ENCODE results near the gene SACM1L. TPM values are rescaled to one million over a fixed set of nuclear protein-coding genes. Genes with fewer than 3 reads are reported as not detected.

SACM1L gene
- total and polyA plus RNA-seq, 4 experiments from 2014 or later = 27.6 to 104 (median 67.4) TPM

DNA sequence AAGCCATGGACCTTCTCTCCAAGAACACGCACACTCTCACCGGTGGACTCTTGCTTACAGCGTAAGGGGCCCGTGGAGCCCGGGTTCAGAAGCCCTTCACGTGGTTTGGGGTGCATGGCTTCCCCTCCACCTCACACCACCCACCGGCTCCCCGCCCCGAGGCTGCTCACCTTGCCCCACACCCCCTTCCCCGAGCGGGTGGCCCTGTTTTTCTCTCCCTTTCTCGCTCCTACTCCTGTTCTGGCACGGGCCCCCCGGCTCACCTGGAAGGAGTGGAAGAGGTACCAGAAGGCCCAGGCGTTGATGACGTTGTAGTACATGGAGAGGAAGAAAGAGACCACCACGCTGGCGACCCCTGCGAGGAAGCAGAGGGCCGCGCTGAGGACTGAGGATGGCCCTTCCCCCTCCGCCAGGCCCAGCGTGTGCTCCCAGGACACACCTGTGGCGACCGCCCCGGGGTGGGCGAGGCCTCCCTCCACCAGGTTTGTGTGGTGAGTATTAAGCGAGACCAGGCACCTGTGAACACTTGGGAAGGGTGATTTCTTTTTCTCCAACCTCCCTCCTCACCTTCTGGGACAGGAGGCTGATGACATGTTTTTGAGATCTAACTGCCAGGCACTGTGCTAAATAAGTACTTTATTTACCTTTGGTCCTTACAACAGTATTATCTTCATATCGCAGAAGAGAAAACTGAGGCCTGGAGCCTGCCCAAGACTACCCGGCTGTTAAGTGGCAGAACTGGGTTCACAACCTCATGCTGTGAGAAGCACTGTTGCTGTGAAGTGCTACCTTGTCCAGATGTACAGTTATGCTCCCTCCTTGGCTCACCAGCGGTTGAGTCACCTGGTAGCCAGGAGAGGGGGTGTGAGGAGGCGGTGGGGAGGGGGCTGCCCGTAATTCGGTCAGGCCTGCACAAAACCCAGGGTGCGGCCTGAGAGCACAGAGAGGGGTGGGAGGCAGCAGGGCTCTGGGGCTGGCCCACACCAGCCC is 90.8 kb downstream of the SACM1L start:
- intact Hi-C loops (cut with micrococcal nuclease) = no loop called here
- CTCF ChIA-PET (ENCODE audit: partially characterized antibody) = no interaction called here

DNA sequence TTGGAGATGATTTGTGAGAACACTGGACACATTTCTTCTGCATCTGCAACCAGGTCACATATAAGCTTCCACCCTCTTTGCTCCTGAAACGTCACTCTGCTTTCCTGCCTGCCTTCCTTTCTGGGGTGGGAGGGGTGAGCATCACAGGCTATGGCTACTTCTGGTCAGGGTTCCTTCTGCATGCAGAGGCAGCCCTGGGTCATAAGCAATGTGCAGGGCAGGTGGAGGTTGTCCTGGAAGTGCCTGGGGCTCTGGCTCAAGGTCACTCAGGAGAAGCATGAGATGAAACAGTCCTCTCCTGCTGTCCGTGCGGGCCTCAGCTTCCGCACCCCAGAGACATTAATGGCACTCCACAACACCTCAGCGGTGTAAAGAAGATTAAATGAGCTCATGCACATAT is 92.1 kb downstream of the SACM1L start:
- H3K27ac Mint-ChIP-seq = no peak overlapping the region
- POLR2A ChIA-PET (ENCODE audit: partially characterized antibody) = no interaction called here

More for the DNA sequence above, 90.8 kb downstream of the SACM1L start:
- H3K27me3 ChIP-seq (ENCODE audit: insufficient read depth, low read length) = no peaks in the 10 kb centered on the region
- POLR2A ChIA-PET (ENCODE audit: partially characterized antibody) = no interaction called here
- no peak for DNase-seq
- no peak overlapping the region for H3K4me3 Mint-ChIP-seq
- no peak overlapping the region for H3K27ac ChIP-seq (ENCODE audit: low read depth, low read length)
- H3K27me3 Mint-ChIP-seq = peaks cover 0 to 2% of the 10 kb centered on the region in 2 donors
- H3K9me3 Mint-ChIP-seq = peaks cover 0 to 10% (median 7%) of the 10 kb centered on the region in 8 donors
- H3K36me3 Mint-ChIP-seq = peaks cover 0 to 1% of the 10 kb centered on the region in 2 donors
- H3K36me3 ChIP-seq (ENCODE audit: insufficient read depth, low read length) = no peaks in the 10 kb centered on the region
- no peak overlapping the region for H3K4me3 ChIP-seq (ENCODE audit: low read length in 2 of 2)
- H3K27ac Mint-ChIP-seq = no peak overlapping the region
- H3K9me3 ChIP-seq (ENCODE audit: control insufficient read depth in 1 of 2, low read length in 2 of 2) = no peaks in the 10 kb centered on the region
- no peaks in the 10 kb centered on the region for H3K4me1 ChIP-seq (ENCODE audit: insufficient read depth, low read length)
- no peaks in the 10 kb centered on the region for H3K4me1 Mint-ChIP-seq

DNA sequence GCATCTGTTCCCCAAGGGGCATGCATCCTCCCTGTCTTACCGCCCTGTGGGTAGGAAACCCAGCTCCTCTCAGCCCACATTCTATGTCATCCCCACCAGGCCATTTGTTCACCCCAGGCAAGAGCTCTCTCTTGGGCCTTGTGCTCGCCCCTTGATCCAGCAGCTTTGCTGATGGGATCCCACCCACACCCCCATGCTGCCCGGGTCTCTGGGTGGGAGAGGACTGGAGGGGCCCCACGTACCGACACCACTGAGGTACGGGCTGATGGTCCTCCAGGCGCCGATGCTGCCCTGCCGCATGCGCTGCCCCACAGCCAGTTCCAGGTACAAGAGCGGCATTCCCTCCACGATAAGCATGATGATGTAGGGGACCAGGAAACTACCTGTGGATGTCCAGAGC is 92.6 kb downstream of the SACM1L start:
- POLR2A ChIA-PET (ENCODE audit: partially characterized antibody) = no interaction called here
- DNase-seq = no peak
- Mint-ChIP-seq H3K27ac (no peak overlapping the region), H3K36me3 (peaks cover 0 to 1% of the 10 kb centered on the region in 2 donors), H3K27me3 (peaks cover 0 to 2% of the 10 kb centered on the region in 2 donors), H3K4me3 (no peak overlapping the region), H3K9me3 (peaks cover 0 to 12% (median 7%) of the 10 kb centered on the region in 8 donors), H3K4me1 (no peaks in the 10 kb centered on the region)
- Histone ChIP-seq H3K4me1 (ENCODE audit: insufficient read depth, low read length) (no peaks in the 10 kb centered on the region), H3K9me3 (ENCODE audit: control insufficient read depth in 1 of 2, low read length in 2 of 2) (no peaks in the 10 kb centered on the region), H3K27ac (ENCODE audit: low read depth, low read length) (no peak overlapping the region), H3K36me3 (ENCODE audit: insufficient read depth, low read length) (no peaks in the 10 kb centered on the region), H3K4me3 (ENCODE audit: low read length in 2 of 2) (no peak overlapping the region), H3K27me3 (ENCODE audit: insufficient read depth, low read length) (no peaks in the 10 kb centered on the region)
- intact Hi-C loops (cut with micrococcal nuclease) = no loop called here
- CTCF ChIA-PET (ENCODE audit: partially characterized antibody) = interaction anchor here (1.2 kb wide), 1 partner anchor 20 kb away, joined by 3 read pairs; no protein-coding TSS in a partner anchor

More for the DNA sequence above, 92.1 kb downstream of the SACM1L start:
- Histone ChIP-seq H3K4me1 (ENCODE audit: insufficient read depth, low read length) (no peaks in the 10 kb centered on the region), H3K9me3 (ENCODE audit: control insufficient read depth in 1 of 2, low read length in 2 of 2) (no peaks in the 10 kb centered on the region), H3K27ac (ENCODE audit: low read depth, low read length) (no peak overlapping the region), H3K4me3 (ENCODE audit: low read length in 2 of 2) (no peak overlapping the region), H3K27me3 (ENCODE audit: insufficient read depth, low read length) (no peaks in the 10 kb centered on the region), H3K36me3 (ENCODE audit: insufficient read depth, low read length) (no peaks in the 10 kb centered on the region)
- CTCF ChIA-PET (ENCODE audit: partially characterized antibody) = interaction anchor here (1.2 kb wide), 1 partner anchor 20 kb away, joined by 3 read pairs; no protein-coding TSS in a partner anchor
- H3K36me3 Mint-ChIP-seq = peaks cover 0 to 1% of the 10 kb centered on the region in 2 donors
- peaks cover 0 to 12% (median 7%) of the 10 kb centered on the region in 8 donors for H3K9me3 Mint-ChIP-seq
- H3K4me1 Mint-ChIP-seq = no peaks in the 10 kb centered on the region
- H3K27me3 Mint-ChIP-seq = peaks cover 0 to 2% of the 10 kb centered on the region in 2 donors
- DNase-seq = no peak
- no peak overlapping the region for H3K4me3 Mint-ChIP-seq
- intact Hi-C loops (cut with micrococcal nuclease) = no loop called here

DNA sequence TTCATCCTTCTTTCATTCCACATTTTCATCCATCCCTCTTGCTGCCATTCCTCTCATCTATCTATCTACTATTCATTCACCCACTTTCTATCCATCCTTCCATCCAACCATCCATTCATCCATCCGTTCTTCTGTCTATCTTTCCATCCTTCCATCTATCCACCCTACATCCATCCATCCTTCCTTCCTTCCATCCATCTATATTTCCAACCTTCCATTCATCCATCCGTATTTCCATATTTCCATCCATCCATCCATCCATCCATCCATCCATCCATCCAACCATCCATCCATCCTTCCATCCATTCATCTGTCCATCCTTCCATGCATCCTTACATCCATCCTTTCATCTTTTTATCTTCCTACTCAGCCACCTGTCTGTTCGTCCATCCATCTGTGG is 93.2 kb downstream of the SACM1L start:
- peaks cover 0 to 3% of the 10 kb centered on the region in 2 donors for H3K27me3 Mint-ChIP-seq
- H3K4me1 Mint-ChIP-seq = no peaks in the 10 kb centered on the region

DNA sequence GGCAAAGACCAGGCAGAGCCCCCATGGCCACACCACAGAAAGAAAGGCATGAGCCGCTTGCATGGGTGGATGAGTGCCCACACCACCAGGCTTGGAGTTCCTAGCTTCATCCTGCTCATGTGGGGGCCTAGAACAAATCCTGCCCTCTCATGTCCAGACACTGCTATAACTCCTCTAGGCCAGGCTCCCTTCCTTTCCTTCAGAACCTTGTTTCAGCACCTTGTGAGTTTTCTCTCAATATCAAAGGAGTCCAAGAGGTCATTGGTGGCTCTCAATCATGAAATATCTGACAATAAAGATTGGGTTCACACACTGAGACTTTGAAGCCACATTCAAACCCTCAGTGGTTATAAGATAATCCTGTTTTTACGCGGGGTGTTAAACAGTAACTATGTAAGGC is 94.5 kb downstream of the SACM1L start:
- ChIA-PET CTCF (ENCODE audit: partially characterized antibody) (no interaction called here), POLR2A (ENCODE audit: partially characterized antibody) (no interaction called here)
- Mint-ChIP-seq H3K27ac (no peak overlapping the region), H3K4me3 (no peak overlapping the region), H3K4me1 (no peaks in the 10 kb centered on the region), H3K36me3 (peaks cover 0 to 1% of the 10 kb centered on the region in 2 donors), H3K27me3 (peaks cover 0 to 1% of the 10 kb centered on the region in 2 donors), H3K9me3 (peaks cover 0 to 13% (median 7%) of the 10 kb centered on the region in 8 donors)
- H3K27me3 ChIP-seq (ENCODE audit: insufficient read depth, low read length) = no peaks in the 10 kb centered on the region
- intact Hi-C loops (cut with micrococcal nuclease) = no loop called here
- no peaks in the 10 kb centered on the region for H3K36me3 ChIP-seq (ENCODE audit: insufficient read depth, low read length)
- no peaks in the 10 kb centered on the region for H3K9me3 ChIP-seq (ENCODE audit: control insufficient read depth in 1 of 2, low read length in 2 of 2)
- no peak overlapping the region for H3K4me3 ChIP-seq (ENCODE audit: low read length in 2 of 2)
- no peak overlapping the region for H3K27ac ChIP-seq (ENCODE audit: low read depth, low read length)
- H3K4me1 ChIP-seq (ENCODE audit: insufficient read depth, low read length) = no peaks in the 10 kb centered on the region
- no peak for DNase-seq

More for the DNA sequence above, 93.2 kb downstream of the SACM1L start:
- no peaks in the 10 kb centered on the region for H3K36me3 ChIP-seq (ENCODE audit: insufficient read depth, low read length)
- Mint-ChIP-seq H3K4me3 (no peak overlapping the region), H3K9me3 (peaks cover 0 to 12% (median 7%) of the 10 kb centered on the region in 8 donors), H3K36me3 (peaks cover 0 to 1% of the 10 kb centered on the region in 2 donors), H3K27ac (no peak overlapping the region)
- H3K27me3 ChIP-seq (ENCODE audit: insufficient read depth, low read length) = no peaks in the 10 kb centered on the region
- intact Hi-C loops (cut with micrococcal nuclease) = no loop called here
- CTCF ChIA-PET (ENCODE audit: partially characterized antibody) = interaction anchor here (1.2 kb wide), 1 partner anchor 21 kb away, joined by 3 read pairs; no protein-coding TSS in a partner anchor
- POLR2A ChIA-PET (ENCODE audit: partially characterized antibody) = no interaction called here
- no peaks in the 10 kb centered on the region for H3K4me1 ChIP-seq (ENCODE audit: insufficient read depth, low read length)
- DNase-seq = no peak
- no peak overlapping the region for H3K27ac ChIP-seq (ENCODE audit: low read depth, low read length)
- H3K4me3 ChIP-seq (ENCODE audit: low read length in 2 of 2) = no peak overlapping the region
- H3K9me3 ChIP-seq (ENCODE audit: control insufficient read depth in 1 of 2, low read length in 2 of 2) = no peaks in the 10 kb centered on the region

DNA sequence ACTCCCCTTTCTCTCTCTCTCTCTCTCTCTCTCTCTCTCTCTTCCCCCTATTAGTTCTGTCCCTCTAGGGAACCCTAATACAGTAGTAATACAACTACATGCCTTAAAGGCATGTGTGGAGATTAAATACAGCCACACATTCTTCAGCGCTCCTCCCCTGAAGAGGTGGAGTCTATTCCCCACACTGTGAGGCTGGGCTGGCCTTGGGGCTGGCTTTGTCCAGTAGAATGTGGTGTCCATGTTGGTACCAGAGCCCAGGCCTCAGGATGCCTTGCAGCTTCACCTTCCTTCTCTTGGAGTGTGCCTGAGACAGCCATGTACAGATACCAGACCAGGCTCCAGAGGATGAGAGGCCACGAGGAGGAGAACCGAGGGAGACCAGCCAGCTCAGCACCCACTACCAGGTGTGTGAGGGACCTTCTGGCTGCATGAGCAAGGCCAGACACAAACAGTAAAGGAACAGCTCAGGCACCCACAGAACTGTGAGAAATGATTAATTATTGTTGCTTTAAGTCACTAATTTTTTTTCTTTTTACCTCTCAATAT is 96.5 kb downstream of the SACM1L start:
- Histone ChIP-seq H3K27ac (ENCODE audit: low read depth, low read length) (no peak overlapping the region), H3K27me3 (ENCODE audit: insufficient read depth, low read length) (no peaks in the 10 kb centered on the region), H3K9me3 (ENCODE audit: control insufficient read depth in 1 of 2, low read length in 2 of 2) (no peaks in the 10 kb centered on the region), H3K4me3 (ENCODE audit: low read length in 2 of 2) (no peak overlapping the region), H3K36me3 (ENCODE audit: insufficient read depth, low read length) (no peaks in the 10 kb centered on the region), H3K4me1 (ENCODE audit: insufficient read depth, low read length) (no peaks in the 10 kb centered on the region)
- H3K27ac Mint-ChIP-seq = peak overlapping the region in 1 of 7 donors; percentile 60
- ChIA-PET CTCF (ENCODE audit: partially characterized antibody) (no interaction called here), POLR2A (ENCODE audit: partially characterized antibody) (no interaction called here)
- DNase-seq = no peak
- H3K4me3 Mint-ChIP-seq = no peak overlapping the region
- intact Hi-C loops (cut with micrococcal nuclease) = no loop called here
- no peaks in the 10 kb centered on the region for H3K4me1 Mint-ChIP-seq
- H3K27me3 Mint-ChIP-seq = peaks cover under 1 to 3% of the 10 kb centered on the region in 2 donors
- H3K9me3 Mint-ChIP-seq = peaks cover 5 to 31% (median 20%) of the 10 kb centered on the region in 8 donors
- peaks cover 0 to 1% of the 10 kb centered on the region in 2 donors for H3K36me3 Mint-ChIP-seq

DNA sequence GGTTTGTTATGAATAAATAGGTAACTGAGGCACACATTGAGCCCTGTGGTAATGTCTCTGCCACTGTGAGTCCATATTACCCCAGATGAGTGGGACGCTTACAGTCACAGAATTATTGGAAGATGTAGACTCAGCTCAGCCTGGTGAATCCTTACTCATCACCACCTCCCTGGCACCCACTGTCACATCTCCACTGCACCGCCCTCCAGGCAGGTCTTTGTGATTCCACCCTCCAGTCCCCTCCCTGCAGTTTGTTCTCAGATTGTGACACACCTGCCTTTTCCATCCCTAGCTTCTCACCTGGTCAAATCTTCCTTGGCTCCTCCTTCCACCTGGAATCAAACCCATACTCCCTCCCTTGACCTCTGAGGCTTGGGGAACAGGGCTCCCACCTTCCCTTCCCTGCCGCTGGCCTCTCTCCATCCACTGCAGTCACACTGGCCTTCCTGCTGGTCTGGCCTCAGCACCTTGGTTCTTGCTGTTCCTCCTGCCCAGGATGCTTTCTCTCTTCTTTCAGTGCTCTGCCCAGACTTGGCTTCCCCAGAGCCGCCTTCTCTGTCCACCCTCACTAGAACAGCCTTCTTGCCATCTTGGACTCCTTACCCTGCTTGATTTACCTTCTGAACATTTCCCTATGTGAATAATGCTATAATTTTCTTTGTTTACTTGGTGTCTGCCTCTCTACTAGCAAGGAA is 97.8 kb downstream of the SACM1L start:
- Mint-ChIP-seq H3K4me1 (no peaks in the 10 kb centered on the region), H3K27me3 (peaks cover 2 to 10% of the 10 kb centered on the region in 2 donors), H3K36me3 (peaks cover 0 to 1% of the 10 kb centered on the region in 2 donors), H3K4me3 (no peak overlapping the region), H3K9me3 (peaks cover 5 to 34% (median 21%) of the 10 kb centered on the region in 8 donors), H3K27ac (no peak overlapping the region)
- ChIA-PET POLR2A (ENCODE audit: partially characterized antibody) (no interaction called here), CTCF (ENCODE audit: partially characterized antibody) (no interaction called here)
- no peak overlapping the region for H3K27ac ChIP-seq (ENCODE audit: low read depth, low read length)
- intact Hi-C loops (cut with micrococcal nuclease) = no loop called here
- no peaks in the 10 kb centered on the region for H3K9me3 ChIP-seq (ENCODE audit: control insufficient read depth in 1 of 2, low read length in 2 of 2)
- H3K4me3 ChIP-seq (ENCODE audit: low read length in 2 of 2) = no peak overlapping the region
- H3K36me3 ChIP-seq (ENCODE audit: insufficient read depth, low read length) = no peaks in the 10 kb centered on the region
- H3K4me1 ChIP-seq (ENCODE audit: insufficient read depth, low read length) = no peaks in the 10 kb centered on the region
- no peaks in the 10 kb centered on the region for H3K27me3 ChIP-seq (ENCODE audit: insufficient read depth, low read length)
- DNase-seq = no peak
